OCI-LY1 (cell line): ENCODE data around the gene FALEC.
A peak's percentile ranks its signal among the peaks of the same experiment; 100 is the strongest.

ENCODE experiments used
- H2AFZ ChIP-seq: fragments of 200-600 bp; sonication (generic), shearing (Covaris generic); 2 replicates; pipeline ENCODE4 v1.6.0; 2014; ENCODE audit warnings: antibody characterized with exemption, mild to moderate bottlenecking, low read length
- H3F3A ChIP-seq: fragments of 200-600 bp; sonication (generic), shearing (Covaris generic); 2 replicates; pipeline ENCODE4 v1.6.0; 2014; ENCODE audit warnings: mild to moderate bottlenecking, antibody characterized with exemption, low read length, moderate library complexity; ENCODE audit not compliant: insufficient read depth
- H3K27ac ChIP-seq: fragments of 200-600 bp; sonication (generic); 2 replicates; pipeline ENCODE4 v1.5.1; 2014; ENCODE audit warnings: low read length, mixed run types, mild to moderate bottlenecking, low read depth; ENCODE audit not compliant: poor library complexity, severe bottlenecking
- H3K27me3 ChIP-seq: fragments of 200-600 bp; sonication (generic); 2 replicates; pipeline ENCODE4 v1.6.0; 2014; ENCODE audit warnings: antibody characterized with exemption, mild to moderate bottlenecking, low read length, moderate library complexity; ENCODE audit not compliant: insufficient read depth
- H3K36me3 ChIP-seq: fragments of 200-600 bp; sonication (generic); 2 replicates; pipeline ENCODE4 v1.6.1; 2014; ENCODE audit warnings: mild to moderate bottlenecking, antibody characterized with exemption, low read length, moderate library complexity, mixed read lengths; ENCODE audit not compliant: insufficient read depth
- H3K4me1 ChIP-seq: fragments of 200-600 bp; sonication (generic); 2 replicates; pipeline ENCODE4 v1.5.1; 2014; ENCODE audit warnings: mild to moderate bottlenecking, low read length, moderate library complexity; ENCODE audit not compliant: insufficient read depth, severe bottlenecking
- H3K4me2 ChIP-seq: fragments of 200-600 bp; sonication (generic), shearing (Covaris generic); 2 replicates; pipeline ENCODE4 v1.6.1; 2014; ENCODE audit warnings: low read length
- H3K4me3 ChIP-seq: fragments of 200-600 bp; sonication (generic); 2 replicates; pipeline ENCODE4 v1.5.1; 2014; ENCODE audit warnings: low read length, low read depth, mild to moderate bottlenecking, mixed read lengths; ENCODE audit not compliant: poor library complexity, severe bottlenecking
- H3K79me2 ChIP-seq: fragments of 200-600 bp; shearing (Covaris generic); 2 replicates; pipeline ENCODE4 v1.6.1; 2016; ENCODE audit warnings: mixed run types, low read length, mixed read lengths; ENCODE audit not compliant: insufficient read depth
- H3K9ac ChIP-seq: fragments of 200-600 bp; sonication (generic), shearing (Covaris generic); 2 replicates; pipeline ENCODE4 v1.6.1; 2014; ENCODE audit warnings: mild to moderate bottlenecking, low read length, mixed read lengths
- H3K9me2 ChIP-seq: fragments of 200-600 bp; sonication (generic), shearing (Covaris generic); 2 replicates; pipeline ENCODE4 v1.6.1; 2014; ENCODE audit warnings: low read depth, mild to moderate bottlenecking, low read length, mixed read lengths
- H3K9me3 ChIP-seq: fragments of 200-600 bp; shearing (Covaris generic); 2 replicates; pipeline ENCODE4 v1.6.1; 2014; ENCODE audit warnings: low read length, mixed read lengths
- H4K20me1 ChIP-seq: fragments of 200-600 bp; sonication (generic), shearing (Covaris generic); 2 replicates; pipeline ENCODE4 v1.6.0; 2016; ENCODE audit warnings: mild to moderate bottlenecking, low read length; ENCODE audit not compliant: insufficient read depth
- EZH2 ChIP-seq: fragments of 200-600 bp; sonication (generic), shearing (Covaris generic); IDR thresholded peaks from 2 replicates; pipeline ENCODE4 v1.8.0; 2017; ENCODE audit warnings: borderline replicate concordance, mixed run types, mild to moderate bottlenecking, antibody characterized with exemption, low read length, moderate library complexity, mixed read lengths
- TF ChIP-seq, protein P1 (sequence below): fragments of 200-600 bp; sonication (generic), shearing (Covaris generic); IDR thresholded peaks from 2 replicates; pipeline ENCODE4 v1.5.1; 2017; ENCODE audit warnings: mild to moderate bottlenecking, antibody characterized with exemption, low read length, moderate library complexity, mixed read lengths

Gene FALEC

DNA sequence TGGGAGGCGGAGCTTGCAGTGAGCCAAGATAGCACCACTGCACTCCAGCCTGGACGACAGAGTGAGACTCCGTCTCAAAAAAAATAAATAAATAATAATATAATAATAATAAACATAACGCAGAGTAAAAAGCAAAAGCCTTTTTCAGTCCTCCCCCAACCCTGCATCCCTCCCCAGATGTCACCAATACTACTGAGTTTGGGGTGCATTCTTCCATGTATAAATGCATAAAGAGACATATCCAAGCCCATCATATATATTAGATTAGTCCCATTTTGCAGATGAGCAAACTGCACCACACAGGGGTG lies 32.7 kb downstream of the FALEC start:
- Histone ChIP-seq H3K9me3 (no peaks in the 10 kb centered on the region), H4K20me1 (no peaks in the 10 kb centered on the region), H3K9ac (no peak overlapping the region; the same call in 1 of the 2 replicates), H3F3A (no peaks in the 10 kb centered on the region; the same call in 1 of the 2 replicates), H3K36me3 (no peaks in the 10 kb centered on the region), H3K4me3 (peak overlapping the region; percentile 57), H2AFZ (no peak overlapping the region), H3K27me3 (peaks cover 5% of the 10 kb centered on the region; the same call in 1 of the 2 replicates), H3K4me2 (peak overlapping the region; percentile 62; the same call in 1 of the 2 replicates), H3K9me2 (no peaks in the 10 kb centered on the region), H3K27ac (no peak overlapping the region), H3K4me1 (peaks cover 6% of the 10 kb centered on the region), H3K79me2 (no peaks in the 10 kb centered on the region)
- TF ChIP-seq, protein P1, sequence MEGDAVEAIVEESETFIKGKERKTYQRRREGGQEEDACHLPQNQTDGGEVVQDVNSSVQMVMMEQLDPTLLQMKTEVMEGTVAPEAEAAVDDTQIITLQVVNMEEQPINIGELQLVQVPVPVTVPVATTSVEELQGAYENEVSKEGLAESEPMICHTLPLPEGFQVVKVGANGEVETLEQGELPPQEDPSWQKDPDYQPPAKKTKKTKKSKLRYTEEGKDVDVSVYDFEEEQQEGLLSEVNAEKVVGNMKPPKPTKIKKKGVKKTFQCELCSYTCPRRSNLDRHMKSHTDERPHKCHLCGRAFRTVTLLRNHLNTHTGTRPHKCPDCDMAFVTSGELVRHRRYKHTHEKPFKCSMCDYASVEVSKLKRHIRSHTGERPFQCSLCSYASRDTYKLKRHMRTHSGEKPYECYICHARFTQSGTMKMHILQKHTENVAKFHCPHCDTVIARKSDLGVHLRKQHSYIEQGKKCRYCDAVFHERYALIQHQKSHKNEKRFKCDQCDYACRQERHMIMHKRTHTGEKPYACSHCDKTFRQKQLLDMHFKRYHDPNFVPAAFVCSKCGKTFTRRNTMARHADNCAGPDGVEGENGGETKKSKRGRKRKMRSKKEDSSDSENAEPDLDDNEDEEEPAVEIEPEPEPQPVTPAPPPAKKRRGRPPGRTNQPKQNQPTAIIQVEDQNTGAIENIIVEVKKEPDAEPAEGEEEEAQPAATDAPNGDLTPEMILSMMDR: no peak
- TF ChIP-seq EZH2: no peak

DNA sequence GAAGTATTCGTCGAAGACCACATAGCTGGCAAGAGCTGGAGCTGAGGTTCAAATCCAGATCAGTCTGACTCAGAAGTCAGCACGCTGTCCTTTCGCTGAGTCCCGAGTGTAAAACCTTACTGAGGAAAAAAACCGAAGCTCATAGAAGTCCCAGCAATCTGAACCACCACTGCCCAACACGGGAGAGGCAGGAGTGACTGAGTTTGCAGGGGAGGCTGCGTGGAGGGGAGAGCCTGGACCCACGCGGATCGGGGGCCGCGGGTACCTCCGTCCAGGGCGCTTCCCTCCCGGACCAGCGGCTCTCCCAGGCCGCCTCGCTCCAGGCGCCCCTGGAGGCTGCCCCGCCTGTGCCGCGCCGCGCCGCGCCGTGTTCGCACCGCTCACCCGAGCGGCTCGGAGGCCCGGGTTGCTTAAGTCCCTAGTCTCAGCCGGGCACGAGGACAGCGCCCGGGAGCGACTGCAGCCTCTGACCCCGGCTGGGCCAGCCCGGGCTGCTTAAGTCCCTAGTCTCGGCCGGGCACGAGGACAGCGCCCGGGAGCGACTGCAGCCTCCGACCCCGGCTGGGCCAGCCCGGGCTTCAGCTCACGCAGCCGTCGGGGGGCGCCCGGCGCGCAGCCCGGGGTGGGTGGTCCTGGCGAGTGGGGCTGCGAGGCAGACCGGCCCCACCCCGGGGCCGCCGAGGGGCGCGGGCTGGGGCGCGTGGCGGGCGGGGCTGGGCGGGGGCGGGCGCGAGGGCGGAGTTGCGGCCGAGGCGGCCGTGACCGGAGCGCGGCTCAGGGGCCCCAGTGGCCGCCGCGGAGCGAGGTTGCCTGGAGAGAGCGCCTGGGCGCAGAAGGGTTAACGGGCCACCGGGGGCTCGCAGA lies 33.3 kb downstream of the FALEC start, which contains the start of gene ADAMTSL4:
Gene ADAMTSL4, plus strand, starts transcription at position 777 of the 864 bp plus-strand sequence. CDS start 2,881 bp downstream, outside the sequence.
- no peaks in the 10 kb centered on the region for H3K9me2 ChIP-seq
- H3K9ac ChIP-seq: no peak within 1 kb of the TSS; the same call in 1 of the 2 replicates
- TF ChIP-seq EZH2: no peak
- TF ChIP-seq, protein P1: no peak
- no peaks in the 10 kb centered on the region; the same call in 1 of the 2 replicates for H3F3A ChIP-seq
- H3K9me3 ChIP-seq: no peaks in the 10 kb centered on the region
- H3K27me3 ChIP-seq: peaks cover 5% of the 10 kb centered on the region; the same call in 1 of the 2 replicates
- H3K4me3 ChIP-seq: peak within 1 kb of the TSS; percentile 57
- H4K20me1 ChIP-seq: no peaks in the 10 kb centered on the region
- no peak within 1 kb of the TSS for H3K27ac ChIP-seq
- H3K4me1 ChIP-seq: peaks cover 6% of the 10 kb centered on the region
- no peaks in the 10 kb centered on the region for H3K79me2 ChIP-seq
- no peak within 1 kb of the TSS for H2AFZ ChIP-seq
- H3K36me3 ChIP-seq: no peaks in the 10 kb centered on the region
- peak within 1 kb of the TSS; percentile 62 for H3K4me2 ChIP-seq

DNA sequence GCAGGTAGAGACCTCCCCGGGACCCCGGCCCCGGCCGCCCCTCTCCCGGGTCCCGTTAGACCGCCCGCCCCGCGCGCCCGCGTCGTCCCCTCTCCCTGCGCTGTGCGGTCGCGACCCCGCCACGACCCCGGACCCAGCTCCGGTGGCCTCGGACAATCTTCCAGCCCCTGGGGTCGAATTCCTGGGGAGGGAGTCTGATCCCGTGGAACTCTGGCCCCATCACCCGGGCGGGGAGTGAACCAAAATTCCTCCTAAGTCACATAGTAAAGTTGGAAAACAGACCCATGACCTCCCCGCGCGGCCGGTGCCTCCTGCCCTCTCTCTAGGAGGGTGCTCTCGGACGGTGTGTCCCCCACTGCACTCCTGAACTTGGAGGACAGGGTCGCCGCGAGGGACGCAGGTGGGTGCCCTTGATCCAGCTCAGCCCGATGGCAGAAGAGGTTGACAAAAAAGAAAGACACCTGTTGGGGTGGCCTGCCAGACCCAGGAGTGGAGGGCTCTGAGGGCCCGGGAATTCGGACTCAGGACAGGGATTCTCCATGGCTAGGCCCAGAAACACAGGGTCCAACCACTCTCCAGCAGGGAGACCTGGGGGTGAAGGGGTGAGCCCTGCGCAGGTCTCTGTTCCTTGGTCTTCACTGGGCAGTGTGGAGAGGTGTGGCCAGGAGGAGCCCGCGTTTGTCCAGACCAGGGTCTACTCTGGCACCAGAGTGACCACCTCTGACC lies 34.1 kb downstream of the FALEC start:
- peak overlapping the region; percentile 33 for H3K4me3 ChIP-seq
- H4K20me1 ChIP-seq: no peaks in the 10 kb centered on the region
- no peaks in the 10 kb centered on the region for H3K9me2 ChIP-seq
- peak overlapping the region; percentile 34; the same call in 1 of the 2 replicates for H3K4me2 ChIP-seq
- H3K79me2 ChIP-seq: no peaks in the 10 kb centered on the region
- no peaks in the 10 kb centered on the region for H3K36me3 ChIP-seq
- no peak for TF ChIP-seq EZH2
- TF ChIP-seq, protein P1: no peak
- peaks cover 6% of the 10 kb centered on the region for H3K4me1 ChIP-seq
- H3K27ac ChIP-seq: no peak overlapping the region
- H3K9me3 ChIP-seq: no peaks in the 10 kb centered on the region
- no peak overlapping the region for H2AFZ ChIP-seq
- no peaks in the 10 kb centered on the region; the same call in 1 of the 2 replicates for H3F3A ChIP-seq
- H3K9ac ChIP-seq: no peak overlapping the region
- peaks cover 5% of the 10 kb centered on the region; the same call in 1 of the 2 replicates for H3K27me3 ChIP-seq
